ENCODE data around the gene LAMA3. TPM values are rescaled to one million over a fixed set of nuclear protein-coding genes. Genes with fewer than 3 reads are reported as not detected.

Gene LAMA3
- total RNA-seq, 1 experiment from 2014 or later = 5.6 TPM

DNA sequence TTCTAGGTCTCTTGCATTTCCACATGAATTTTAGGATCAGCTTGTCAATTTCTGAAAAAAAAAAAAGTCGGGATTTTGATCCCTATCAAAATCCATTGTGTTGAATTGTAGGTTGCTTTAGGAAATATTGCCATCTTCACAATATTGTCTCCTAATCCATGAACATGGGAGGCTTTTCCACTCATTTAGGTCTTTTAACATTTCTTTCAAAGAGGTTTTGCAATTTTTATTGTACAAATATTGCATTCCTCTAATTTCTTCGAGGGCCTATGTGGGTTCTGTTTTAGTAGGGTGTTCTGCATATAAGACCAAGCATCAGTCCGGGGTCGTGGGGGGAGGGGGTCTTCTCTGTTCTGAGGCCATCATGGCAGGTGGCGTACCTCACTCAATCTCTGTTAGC, 725 bp upstream of the LAMA3 start:
- no peaks in the 10 kb centered on the region for H3K9me3 ChIP-seq (ENCODE audit: control insufficient read depth in 1 of 2, insufficient read depth in 1 of 2, low read depth in 1 of 2, low read length in 2 of 2)
- no peak overlapping the region for H3K27ac ChIP-seq (ENCODE audit: low read depth, low read length)
- ChIA-PET RAD21 (ENCODE audit: low non-redundant PET in 1 of 2, low total read pairs in 2 of 2, uncharacterized antibody in 2 of 2, unreplicated experiment in 2 of 2) (no interaction called here), CTCF (interaction anchor here (0.8 to 1.5 kb wide), 3 partner anchors 14 to 67 kb away, joined by 3 to 11 read pairs (median 4); no protein-coding TSS in a partner anchor), POLR2A (no interaction called here)
- BruUV-seq (replicated peaks) = no TSS peak
- H3K4me1 ChIP-seq (ENCODE audit: control insufficient read depth in 1 of 2, insufficient read depth in 2 of 2, low read length in 2 of 2) = peaks cover 7 to 20% of the 10 kb centered on the region in 2 experiments
- H3K36me3 ChIP-seq (ENCODE audit: control insufficient read depth in 1 of 2, insufficient read depth in 2 of 2, low read length in 2 of 2) = no peaks in the 10 kb centered on the region
- ATAC-seq = peak; percentile 10; the same call in 1 of the 2 replicates
- intact Hi-C loops (cut with micrococcal nuclease) = no loop called here
- H3K4me2 ChIP-seq (ENCODE audit: low read length) = peak overlapping the region; percentile 92
- no peak for TF ChIP-seq POLR2AphosphoS5 (IDR thresholded peaks at IDR 0.05; ENCODE audit: low read depth, low read length)
- no peak for TF ChIP-seq YY1 (IDR thresholded peaks at IDR 0.05; ENCODE audit: extremely low read depth, insufficient replicate concordance, low read depth, low read length)
- TF ChIP-seq SRF (IDR thresholded peaks at IDR 0.05; ENCODE audit: low read depth) = no peak
- TF ChIP-seq CBX3 (IDR thresholded peaks at IDR 0.05; ENCODE audit: low read depth) = no peak
- TF ChIP-seq, protein P1, sequence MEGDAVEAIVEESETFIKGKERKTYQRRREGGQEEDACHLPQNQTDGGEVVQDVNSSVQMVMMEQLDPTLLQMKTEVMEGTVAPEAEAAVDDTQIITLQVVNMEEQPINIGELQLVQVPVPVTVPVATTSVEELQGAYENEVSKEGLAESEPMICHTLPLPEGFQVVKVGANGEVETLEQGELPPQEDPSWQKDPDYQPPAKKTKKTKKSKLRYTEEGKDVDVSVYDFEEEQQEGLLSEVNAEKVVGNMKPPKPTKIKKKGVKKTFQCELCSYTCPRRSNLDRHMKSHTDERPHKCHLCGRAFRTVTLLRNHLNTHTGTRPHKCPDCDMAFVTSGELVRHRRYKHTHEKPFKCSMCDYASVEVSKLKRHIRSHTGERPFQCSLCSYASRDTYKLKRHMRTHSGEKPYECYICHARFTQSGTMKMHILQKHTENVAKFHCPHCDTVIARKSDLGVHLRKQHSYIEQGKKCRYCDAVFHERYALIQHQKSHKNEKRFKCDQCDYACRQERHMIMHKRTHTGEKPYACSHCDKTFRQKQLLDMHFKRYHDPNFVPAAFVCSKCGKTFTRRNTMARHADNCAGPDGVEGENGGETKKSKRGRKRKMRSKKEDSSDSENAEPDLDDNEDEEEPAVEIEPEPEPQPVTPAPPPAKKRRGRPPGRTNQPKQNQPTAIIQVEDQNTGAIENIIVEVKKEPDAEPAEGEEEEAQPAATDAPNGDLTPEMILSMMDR (IDR thresholded peaks at IDR 0.05 in 2 of 3, conservative IDR thresholded peaks at IDR 0.05 in 1 of 3; ENCODE audit: borderline replicate concordance in 1 of 3, insufficient read depth in 1 of 3, low read depth in 2 of 3, low read length in 2 of 3) = no peak
- TF ChIP-seq CEBPB (IDR thresholded peaks at IDR 0.05; ENCODE audit: low read depth) = no peak
- TF ChIP-seq FOSL1 (IDR thresholded peaks at IDR 0.05; ENCODE audit: low read depth) = no peak
- TF ChIP-seq, protein P2, sequence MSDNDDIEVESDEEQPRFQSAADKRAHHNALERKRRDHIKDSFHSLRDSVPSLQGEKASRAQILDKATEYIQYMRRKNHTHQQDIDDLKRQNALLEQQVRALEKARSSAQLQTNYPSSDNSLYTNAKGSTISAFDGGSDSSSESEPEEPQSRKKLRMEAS (IDR thresholded peaks at IDR 0.05) = no peak
- no peak for TF ChIP-seq POLR2A (IDR thresholded peaks at IDR 0.05; ENCODE audit: borderline replicate concordance, extremely low read depth, insufficient read depth, insufficient read length)
- TF ChIP-seq, protein P3, sequence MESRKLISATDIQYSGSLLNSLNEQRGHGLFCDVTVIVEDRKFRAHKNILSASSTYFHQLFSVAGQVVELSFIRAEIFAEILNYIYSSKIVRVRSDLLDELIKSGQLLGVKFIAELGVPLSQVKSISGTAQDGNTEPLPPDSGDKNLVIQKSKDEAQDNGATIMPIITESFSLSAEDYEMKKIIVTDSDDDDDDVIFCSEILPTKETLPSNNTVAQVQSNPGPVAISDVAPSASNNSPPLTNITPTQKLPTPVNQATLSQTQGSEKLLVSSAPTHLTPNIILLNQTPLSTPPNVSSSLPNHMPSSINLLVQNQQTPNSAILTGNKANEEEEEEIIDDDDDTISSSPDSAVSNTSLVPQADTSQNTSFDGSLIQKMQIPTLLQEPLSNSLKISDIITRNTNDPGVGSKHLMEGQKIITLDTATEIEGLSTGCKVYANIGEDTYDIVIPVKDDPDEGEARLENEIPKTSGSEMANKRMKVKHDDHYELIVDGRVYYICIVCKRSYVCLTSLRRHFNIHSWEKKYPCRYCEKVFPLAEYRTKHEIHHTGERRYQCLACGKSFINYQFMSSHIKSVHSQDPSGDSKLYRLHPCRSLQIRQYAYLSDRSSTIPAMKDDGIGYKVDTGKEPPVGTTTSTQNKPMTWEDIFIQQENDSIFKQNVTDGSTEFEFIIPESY (IDR thresholded peaks at IDR 0.05; ENCODE audit: extremely low read depth, insufficient replicate concordance, low read length) = no peak
- no peak for TF ChIP-seq EZH2phosphoT487 (IDR thresholded peaks at IDR 0.05; ENCODE audit: borderline replicate concordance)
- H3K9me2 ChIP-seq (ENCODE audit: insufficient read depth) = no peaks in the 10 kb centered on the region
- no peak for DNase-seq (ENCODE audit: low read depth, low spot score)
- peak overlapping the region; percentile 28 to 58 for H3K4me3 ChIP-seq (replicated peaks in 1 of 2; ENCODE audit: low read depth in 1 of 2, low read length in 2 of 2)
- peak overlapping the region; percentile 100 for H2AFZ ChIP-seq (ENCODE audit: low read depth, low read length, poor library complexity, severe bottlenecking)
- peak overlapping the region; percentile 56 for H3K9ac ChIP-seq (ENCODE audit: low read length)
- H4K20me1 ChIP-seq (ENCODE audit: insufficient read depth) = no peaks in the 10 kb centered on the region
- no peaks in the 10 kb centered on the region for H3K27me3 ChIP-seq (ENCODE audit: insufficient read depth, low read length)
- no peaks in the 10 kb centered on the region for H3K79me2 ChIP-seq (ENCODE audit: insufficient read depth, low read length)

Data from HCT116 (cell line).